Hindlimb muscle (tissue), 1 donor: ENCODE results near the gene CMTM5. TPM values are rescaled to one million over a fixed set of nuclear protein-coding genes. Genes with fewer than 3 reads are reported as not detected.
A peak's percentile ranks its signal among the peaks of the same experiment; 100 is the strongest.

Experiments used
- DNase-seq: peaks from one replicate; pipeline ENCODE4 v3.0.0-alpha.2; 2013
- polyA plus RNA-seq: library from polyadenylated mRNA; unstranded; fragments of 120-200 nt; gene quantifications from one replicate; pipeline ENCODE4 v1.2.1, GENCODE V29; 2013; ENCODE audit not compliant: insufficient read length

The CMTM5 gene
- polyA plus RNA-seq, 1 donor: 1.6 TPM

DNA sequence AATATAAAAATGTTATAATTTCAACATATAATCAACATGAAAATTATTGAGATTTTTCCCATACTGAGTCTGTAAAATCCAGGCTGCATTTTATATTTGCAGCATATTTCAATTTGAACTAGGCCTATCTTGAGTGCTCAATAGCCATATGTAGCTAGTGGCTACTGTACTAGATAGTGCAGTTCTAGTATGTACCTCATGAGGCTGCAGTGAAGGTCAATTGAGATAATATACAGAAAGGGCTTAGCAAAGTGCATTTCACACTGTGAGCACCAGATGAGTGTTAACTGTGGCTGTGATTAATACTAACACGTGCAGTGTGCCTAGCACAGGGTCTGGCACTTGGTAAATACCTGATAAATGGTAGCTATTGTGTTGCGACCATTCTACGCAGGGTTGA lies 18.8 kb upstream of the CMTM5 start:
- DNase-seq: no peak

GRCh38 chr14:23358553-23359166 lies 18.2 kb upstream of the CMTM5 start:
- DNase-seq: no peak

DNA sequence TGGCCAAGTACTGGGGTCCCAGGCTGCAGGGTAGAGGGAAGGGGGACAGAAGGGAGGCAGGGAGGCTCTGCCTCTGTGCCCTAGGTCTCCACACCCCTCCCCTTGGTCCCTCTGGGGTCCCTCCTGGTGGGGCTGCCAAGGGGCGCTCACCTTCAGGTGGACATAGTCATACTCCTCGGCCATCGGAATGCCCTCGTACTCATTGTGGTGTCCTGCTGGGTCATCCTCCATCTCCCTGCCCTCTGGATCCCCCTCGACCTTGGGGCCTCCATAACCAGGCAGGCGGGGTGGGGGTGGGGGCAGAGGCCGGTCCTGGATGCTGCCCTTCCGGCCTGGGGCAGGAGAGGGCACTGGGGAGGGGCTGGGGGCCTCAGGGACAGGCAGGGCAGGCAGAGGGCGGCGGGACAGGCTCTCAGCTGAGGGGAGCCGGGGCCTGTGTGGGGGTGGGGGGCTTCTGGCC lies 17.6 kb upstream of the CMTM5 start:
- no peak for DNase-seq

DNA sequence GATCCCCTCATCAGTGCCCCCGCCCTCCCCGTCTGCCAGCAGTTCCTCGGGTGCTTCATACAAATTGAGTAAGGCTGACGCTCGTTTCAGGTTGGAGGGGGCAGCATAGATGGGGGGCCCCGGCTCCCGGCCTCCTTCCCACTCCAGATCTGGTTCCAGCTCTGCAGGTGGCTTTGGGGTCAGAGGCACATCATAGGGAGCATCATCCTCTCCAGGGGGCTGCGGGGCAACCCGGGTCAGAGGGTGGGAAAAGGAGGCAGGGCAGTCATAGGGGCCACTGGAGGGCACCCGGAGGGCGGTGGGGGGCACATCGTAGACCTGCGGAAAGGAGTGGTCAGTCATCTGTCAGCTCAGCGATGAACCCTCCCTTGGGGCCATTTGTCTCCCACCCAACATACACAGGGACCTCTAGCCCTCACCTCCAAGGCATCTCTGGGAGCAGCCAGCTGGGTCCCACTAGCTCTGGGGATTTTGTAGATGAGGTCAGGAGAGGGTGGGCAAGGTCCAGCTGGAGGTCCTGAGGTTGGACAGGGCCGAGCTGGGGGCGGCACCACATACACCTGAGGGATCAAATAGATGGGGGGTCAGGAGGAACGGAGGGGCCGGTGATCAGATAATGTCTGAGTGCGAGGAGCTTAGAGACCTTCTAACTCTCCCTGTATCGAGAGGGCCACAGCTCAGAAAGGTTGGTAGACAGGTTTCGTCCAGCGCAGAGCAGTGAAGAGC lies 17.0 kb upstream of the CMTM5 start:
- no peak for DNase-seq

DNA sequence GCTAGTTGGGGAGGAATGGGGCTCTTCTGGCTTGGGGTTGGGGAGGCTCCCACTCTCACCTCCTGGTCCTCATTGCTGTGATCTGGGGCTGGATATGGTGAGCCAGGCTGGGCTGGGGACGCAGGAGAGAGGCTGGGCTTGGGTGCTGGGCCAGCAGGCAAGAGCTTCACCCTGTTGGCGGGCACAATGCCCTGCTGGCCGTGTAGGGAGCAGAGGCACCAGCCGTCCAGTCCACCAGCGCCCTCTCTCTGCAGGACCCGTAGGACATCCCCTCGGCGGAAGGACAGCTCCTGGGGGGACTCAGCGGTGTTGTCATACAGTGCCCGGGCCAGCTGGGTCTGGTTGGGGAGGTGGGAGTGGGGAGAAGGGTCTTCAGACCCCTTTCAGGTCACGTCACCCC lies 16.4 kb upstream of the CMTM5 start:
- no peak for DNase-seq

GRCh38 chr14:23361320-23361719 lies 15.5 kb upstream of the CMTM5 start:
- DNase-seq: no peak

DNA sequence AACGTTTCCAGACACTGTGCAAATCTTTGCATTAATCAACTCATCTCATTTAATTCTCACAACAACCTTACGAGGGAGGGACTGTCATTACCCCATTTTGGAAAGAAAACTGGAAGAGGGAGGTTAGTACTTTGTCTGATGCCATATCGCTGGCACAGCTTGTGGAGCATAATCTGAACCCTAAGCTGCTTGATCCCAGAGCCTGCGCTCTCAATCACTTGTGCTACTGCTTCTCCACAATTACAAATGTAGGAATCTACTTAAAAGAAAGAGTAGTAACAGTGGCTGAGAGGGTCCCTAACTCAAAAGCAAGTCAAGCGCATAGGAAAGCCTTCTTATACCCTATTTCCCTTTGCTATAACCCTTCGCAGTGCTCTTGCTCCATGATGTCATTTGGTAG lies 15.1 kb upstream of the CMTM5 start:
- DNase-seq: no peak

DNA sequence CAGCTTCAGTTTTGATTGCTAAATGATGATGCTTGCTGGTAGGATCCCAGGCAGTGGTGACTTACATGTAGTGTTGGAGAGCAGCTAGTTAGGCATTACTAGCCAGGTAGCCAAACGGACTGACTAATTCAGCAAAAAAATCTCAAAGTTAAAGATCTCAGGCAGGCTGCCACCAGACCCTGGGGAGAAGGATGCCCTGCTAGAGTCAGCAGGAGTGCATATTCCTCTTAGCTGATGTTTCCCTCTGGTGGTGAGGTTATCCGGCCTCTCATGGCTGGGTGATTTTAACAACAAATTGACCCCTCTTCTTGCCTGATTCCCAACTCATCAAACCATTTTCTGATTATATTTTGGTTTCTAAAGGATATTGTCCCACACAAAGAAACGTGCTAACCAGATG lies 14.6 kb upstream of the CMTM5 start:
- DNase-seq: no peak

GRCh38 chr14:23364164-23365035 lies 12.4 kb upstream of the CMTM5 start:
- DNase-seq: peak; percentile 73

GRCh38 chr14:23365036-23365731 lies 11.7 kb upstream of the CMTM5 start, which contains the start of gene EFS:
Gene EFS (minus strand): TSS chr14:23365172. CDS start chr14:23365025, 147 bp downstream.
- peak; percentile 82 for DNase-seq

- peak; percentile 87 for DNase-seq
Measured at GRCh38 chr14:23365732-23366425, 11.0 kb upstream of the CMTM5 start.

DNA sequence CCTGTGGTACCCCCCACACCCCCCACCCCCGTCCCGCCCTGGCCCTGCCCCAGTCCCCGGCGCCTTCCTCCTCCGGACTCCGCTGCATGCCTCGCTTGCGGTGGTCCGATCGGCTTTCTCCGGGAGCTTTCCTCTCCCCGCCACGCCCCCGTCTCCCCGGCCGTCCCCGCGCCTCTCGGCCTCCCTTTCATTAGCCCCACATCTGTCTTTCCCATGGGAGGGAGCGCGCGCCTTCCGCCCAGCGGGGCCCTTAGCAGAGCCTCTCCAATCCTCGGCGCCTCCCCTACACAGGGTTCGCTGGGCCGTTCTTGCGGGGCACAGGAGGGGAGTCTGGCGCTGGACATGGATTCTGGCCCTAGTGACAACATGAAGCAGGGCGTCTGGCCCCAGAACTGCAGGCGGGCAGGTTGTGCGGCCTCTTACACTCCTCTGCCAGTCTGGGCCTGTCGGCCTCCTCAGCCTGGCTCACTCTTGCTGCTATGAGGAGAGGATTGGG lies 10.4 kb upstream of the CMTM5 start:
- DNase-seq: peak; percentile 70

DNA sequence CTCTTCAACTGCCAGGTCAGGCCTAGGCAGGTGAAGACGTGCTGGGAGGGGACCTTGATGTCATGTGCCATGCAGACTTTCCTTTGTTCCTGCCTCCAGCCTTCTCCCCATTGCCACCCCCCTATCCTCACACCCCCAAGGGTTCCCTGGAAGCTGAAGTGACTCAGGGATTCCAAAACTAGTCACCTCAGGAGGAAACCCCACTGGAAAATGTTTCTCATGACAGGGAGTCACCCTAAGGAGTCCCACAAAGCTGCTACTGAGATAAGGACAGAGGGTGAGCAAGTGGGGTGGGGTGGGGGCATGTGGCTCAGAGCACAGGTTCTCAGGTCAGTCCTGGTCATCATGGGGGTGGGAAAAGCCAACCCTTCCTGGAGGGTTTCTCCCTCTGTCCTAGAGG lies 6.6 kb upstream of the CMTM5 start:
- no peak for DNase-seq

DNA sequence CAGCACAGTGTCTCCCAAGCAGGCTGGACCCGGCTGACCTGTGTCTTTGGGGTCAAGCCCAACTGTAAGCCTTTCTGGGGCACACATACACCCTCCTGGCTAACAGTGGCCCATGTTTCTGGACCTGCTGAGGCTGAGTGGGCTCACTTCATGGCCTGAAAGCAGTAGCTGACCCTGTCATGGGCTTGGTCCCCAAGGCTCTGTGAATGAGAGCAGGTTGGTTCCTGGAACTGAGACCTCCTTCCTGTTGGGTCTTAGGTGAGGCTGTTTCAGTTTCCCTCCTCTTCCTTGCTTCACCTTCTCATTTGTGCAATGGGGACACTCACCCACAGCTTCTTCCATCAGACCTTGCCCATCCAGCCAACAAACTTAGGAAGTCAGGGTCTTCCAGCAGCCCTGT lies 5.0 kb upstream of the CMTM5 start:
- no peak for DNase-seq

DNA sequence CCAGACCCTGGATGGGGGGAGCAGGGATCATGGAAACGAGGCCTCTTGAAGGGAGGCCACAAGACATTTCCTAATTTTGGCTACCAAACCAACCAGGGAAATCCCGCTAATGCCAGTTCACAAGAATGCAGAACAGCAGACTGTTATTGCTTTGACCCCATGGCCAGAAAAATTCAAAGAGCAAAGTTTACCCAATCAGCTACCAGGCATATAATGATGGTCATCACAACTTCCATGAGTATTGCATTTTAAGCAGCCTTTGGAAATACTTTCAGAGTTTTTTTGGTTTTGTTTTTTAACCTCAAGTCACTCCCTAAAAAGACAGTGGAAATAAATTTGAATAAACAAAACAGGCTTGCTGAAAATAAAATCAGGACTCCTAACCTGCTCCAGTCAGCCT lies 4.3 kb upstream of the CMTM5 start, which contains the start of gene IL25:
TSS of gene IL25 (plus strand) at position 301 of the 400 bp plus-strand sequence.
- DNase-seq: no peak

DNA sequence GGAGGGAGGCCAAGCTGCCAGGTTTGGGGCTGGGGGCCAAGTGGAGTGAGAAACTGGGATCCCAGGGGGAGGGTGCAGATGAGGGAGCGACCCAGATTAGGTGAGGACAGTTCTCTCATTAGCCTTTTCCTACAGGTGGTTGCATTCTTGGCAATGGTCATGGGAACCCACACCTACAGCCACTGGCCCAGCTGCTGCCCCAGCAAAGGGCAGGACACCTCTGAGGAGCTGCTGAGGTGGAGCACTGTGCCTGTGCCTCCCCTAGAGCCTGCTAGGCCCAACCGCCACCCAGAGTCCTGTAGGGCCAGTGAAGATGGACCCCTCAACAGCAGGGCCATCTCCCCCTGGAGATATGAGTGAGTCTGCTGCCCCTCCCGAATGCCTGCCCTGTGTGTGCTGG lies 3.8 kb upstream of the CMTM5 start:
- DNase-seq: no peak

GRCh38 chr14:23375527-23376251 lies 1.2 kb upstream of the CMTM5 start:
- no peak for DNase-seq

GRCh38 chr14:23377198-23377550 lies 328 bp downstream of the CMTM5 start:
- no peak for DNase-seq

DNA sequence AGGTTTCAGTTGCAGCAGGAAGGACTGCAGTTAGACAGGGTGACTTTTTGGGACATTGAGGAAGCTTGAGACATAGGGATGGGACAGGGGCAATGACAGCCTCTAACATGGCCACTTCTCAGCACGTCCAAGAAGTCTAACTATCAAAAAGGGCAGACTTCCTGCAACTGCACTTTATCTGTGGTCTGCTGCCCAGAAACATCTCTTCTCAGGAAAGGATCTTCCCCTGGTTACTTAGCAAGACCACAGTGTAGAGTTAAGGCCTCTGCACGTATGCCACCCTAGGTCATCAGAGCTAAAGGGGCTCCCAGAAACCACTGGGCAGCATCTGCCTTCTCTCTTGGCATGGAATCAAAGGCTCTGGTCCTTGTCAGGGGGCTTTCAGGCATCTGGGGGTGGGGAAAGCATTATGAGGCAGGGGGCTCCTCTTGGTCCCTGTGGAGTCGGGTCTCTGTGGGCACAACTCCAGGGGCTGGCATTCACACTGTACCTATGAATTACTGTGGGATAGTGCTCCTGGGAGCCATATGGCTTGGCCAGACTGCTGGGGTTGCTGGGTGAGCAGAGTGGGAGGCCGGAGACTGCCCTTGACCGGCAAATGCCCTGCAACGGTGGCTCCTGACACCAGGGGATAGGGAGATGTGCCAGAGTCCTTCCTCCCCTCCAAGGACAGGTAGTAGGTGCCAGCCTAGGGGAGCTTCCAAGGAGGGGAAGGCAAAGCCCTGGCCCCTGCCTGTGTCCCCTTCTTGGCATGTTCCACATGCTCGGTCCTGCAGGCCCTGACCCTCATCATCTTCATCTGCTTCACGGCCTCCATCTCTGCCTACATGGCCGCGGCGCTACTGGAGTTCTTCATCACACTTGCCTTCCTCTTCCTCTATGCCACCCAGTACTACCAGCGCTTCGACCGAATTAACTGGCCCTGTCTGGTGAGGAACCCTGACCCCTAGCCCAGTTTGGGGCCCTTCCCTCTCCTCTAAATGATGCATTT lies 1.0 kb downstream of the CMTM5 start:
- no peak for DNase-seq
